Astrocyte (in vitro differentiated cells and primary cell): ENCODE measurements around the gene DNMBP. TPM values are rescaled to one million over a fixed set of nuclear protein-coding genes. Genes with fewer than 3 reads are reported as not detected.
"Not testable (repeated sequence)": the region's sequence is repeated elsewhere in the genome, so short reads cannot be mapped to it uniquely, and the experiment has no call there.

ENCODE experiments used
- DNase-seq: peaks from one replicate; pipeline ENCODE4 v3.0.0-alpha.2; 2010; ENCODE audit warnings: low read depth
- FAIRE-seq: peaks from 2 replicates; lab custom pipeline; 2011; peaks lifted over from hg19 to GRCh38; lab: Jason Lieb, UNC
- H2AFZ ChIP-seq: 2 replicates; pipeline ENCODE4 v1.6.0; 2012; ENCODE audit warnings: low read depth, low read length, inconsistent platforms
- H3K27ac ChIP-seq: 2 replicates; pipeline ENCODE4 v1.5.1; 2011; ENCODE audit warnings: low read depth, low read length, inconsistent platforms
- H3K27me3 ChIP-seq: 2 replicates; pipeline ENCODE4 v1.6.0; 2011; ENCODE audit warnings: low read length, inconsistent platforms; ENCODE audit not compliant: insufficient read depth
- H3K36me3 ChIP-seq: 2 replicates; pipeline ENCODE4 v1.5.1; 2011; ENCODE audit warnings: low read length, inconsistent platforms; ENCODE audit not compliant: insufficient read depth
- H3K4me1 ChIP-seq: 2 replicates; pipeline ENCODE4 v1.5.1; 2011; ENCODE audit warnings: low read length, inconsistent platforms; ENCODE audit not compliant: insufficient read depth
- H3K4me2 ChIP-seq: 2 replicates; pipeline ENCODE4 v1.6.0; 2012; ENCODE audit warnings: low read length, inconsistent platforms
- H3K4me3 ChIP-seq: 2 replicates; pipeline ENCODE4 v1.5.1; 2011; ENCODE audit warnings: low read depth, mild to moderate bottlenecking, low read length, inconsistent platforms; ENCODE audit not compliant: insufficient read depth
- H3K79me2 ChIP-seq: 2 replicates; pipeline ENCODE4 v1.6.0; 2012; ENCODE audit warnings: mild to moderate bottlenecking, low read length, inconsistent platforms; ENCODE audit not compliant: insufficient read depth
- H3K9ac ChIP-seq: 2 replicates; pipeline ENCODE4 v1.6.0; 2012; ENCODE audit warnings: mild to moderate bottlenecking, low read length, inconsistent platforms
- H3K9me3 ChIP-seq: 2 replicates; pipeline ENCODE4 v1.5.1; 2012; ENCODE audit warnings: low read depth, mild to moderate bottlenecking, low read length, inconsistent platforms; ENCODE audit not compliant: insufficient read depth
- H4K20me1 ChIP-seq: 2 replicates; pipeline ENCODE4 v1.6.0; 2012; ENCODE audit warnings: low read length, inconsistent platforms; ENCODE audit not compliant: insufficient read depth
- H3K27ac Mint-ChIP-seq: one replicate; pipeline ENCODE4 v1.8.0; 2021; ENCODE audit warnings: mild to moderate bottlenecking, mixed read lengths; ENCODE audit not compliant: unreplicated experiment
- H3K27me3 Mint-ChIP-seq: one replicate; pipeline ENCODE4 v1.8.0; 2021; ENCODE audit warnings: low read depth, mixed read lengths; ENCODE audit not compliant: unreplicated experiment
- H3K36me3 Mint-ChIP-seq: one replicate; pipeline ENCODE4 v1.8.0; 2021; ENCODE audit warnings: low read depth, mixed read lengths; ENCODE audit not compliant: unreplicated experiment
- H3K4me1 Mint-ChIP-seq: one replicate; pipeline ENCODE4 v1.8.0; 2021; ENCODE audit warnings: low read depth, mixed read lengths; ENCODE audit not compliant: unreplicated experiment
- H3K4me3 Mint-ChIP-seq: one replicate; pipeline ENCODE4 v1.8.0; 2021; ENCODE audit warnings: mild to moderate bottlenecking, moderate library complexity, mixed read lengths; ENCODE audit not compliant: unreplicated experiment
- H3K9me3 Mint-ChIP-seq: one replicate; pipeline ENCODE4 v1.8.0; 2021; ENCODE audit warnings: mild to moderate bottlenecking, mixed read lengths; ENCODE audit not compliant: unreplicated experiment
- CTCF ChIP-seq: IDR thresholded peaks from 2 replicates; pipeline ENCODE4 v1.5.1; 2011; ENCODE audit warnings: low read depth, mild to moderate bottlenecking, inconsistent platforms, low read length, moderate library complexity; ENCODE audit not compliant: insufficient read depth
- EZH2 ChIP-seq: IDR thresholded peaks from 2 replicates; pipeline ENCODE4 v1.6.1; 2012; ENCODE audit warnings: mild to moderate bottlenecking, low read length, inconsistent platforms; ENCODE audit not compliant: insufficient read depth
- total RNA-seq: library from RNA; stranded (reverse); gene quantifications from 2 replicates; pipeline ENCODE4 v1.2.1, GENCODE V29; 2021

Gene DNMBP
- total RNA-seq, 1 donor from 2014 or later, result 24.8 TPM

DNA sequence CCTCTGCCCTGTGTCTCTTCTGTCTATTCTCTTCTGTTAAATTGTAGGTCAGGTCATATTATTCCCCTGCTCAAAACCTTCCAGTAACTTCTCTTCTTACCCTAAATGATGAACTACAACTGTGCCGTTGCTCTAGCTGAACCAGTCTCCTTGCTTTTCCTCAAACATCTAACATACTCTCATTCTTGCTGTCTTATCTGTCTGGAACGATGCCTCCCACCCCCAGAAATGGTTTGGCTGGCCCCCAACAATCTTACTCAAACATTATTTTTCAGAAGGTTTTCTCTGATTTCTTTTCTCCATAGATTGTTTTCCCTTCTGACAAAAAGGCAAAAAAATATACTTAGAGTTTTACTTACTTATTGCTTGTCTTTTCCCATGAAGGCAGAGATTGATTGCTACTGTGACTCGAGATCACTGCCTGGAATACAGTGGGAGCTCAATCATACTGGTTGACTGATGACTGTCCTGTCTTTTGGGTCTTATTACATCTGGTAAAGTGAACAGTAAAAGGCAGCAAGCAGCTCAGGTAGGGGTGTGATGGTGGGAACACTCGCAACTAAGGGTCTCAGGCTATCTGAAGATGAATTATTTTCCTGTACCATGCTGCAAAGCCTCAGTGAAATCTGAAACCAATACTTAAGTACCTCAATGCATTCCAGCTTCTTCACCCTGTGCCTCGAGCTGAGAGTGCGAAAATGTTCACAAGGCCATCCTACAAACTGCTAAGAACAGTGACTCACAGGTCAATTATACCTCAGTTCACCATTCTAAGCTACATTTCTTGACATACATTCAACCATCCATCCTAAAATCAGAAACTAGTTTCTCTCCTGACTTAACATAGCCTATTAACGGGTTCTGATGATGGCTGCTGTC, 67.6 kb downstream of the DNMBP start:
- H3K79me2 ChIP-seq, result peaks cover 96% of the 10 kb centered on the region
- H3K27me3 ChIP-seq, result no peaks in the 10 kb centered on the region
- DNase-seq (peak; percentile 97), FAIRE-seq (no peak)
- peaks cover 52% of the 10 kb centered on the region for H3K4me1 ChIP-seq
- TF ChIP-seq EZH2, result no peak
- TF ChIP-seq CTCF, result no peak
- no peaks in the 10 kb centered on the region for H3K27me3 Mint-ChIP-seq
- H3K4me2 ChIP-seq, result peak overlapping the region; percentile 63
- peak overlapping the region; percentile 43 for H3K27ac ChIP-seq
- no peaks in the 10 kb centered on the region for H3K9me3 Mint-ChIP-seq
- peak overlapping the region; percentile 68 for H3K27ac Mint-ChIP-seq
- no peaks in the 10 kb centered on the region for H3K9me3 ChIP-seq
- no peak overlapping the region for H2AFZ ChIP-seq
- H3K36me3 ChIP-seq, result peaks cover 4% of the 10 kb centered on the region
- peaks cover 18% of the 10 kb centered on the region for H3K36me3 Mint-ChIP-seq
- H3K4me3 ChIP-seq, result no peak overlapping the region
- peaks cover 76% of the 10 kb centered on the region for H4K20me1 ChIP-seq
- H3K4me3 Mint-ChIP-seq, result no peak overlapping the region
- peak overlapping the region; percentile 20 for H3K9ac ChIP-seq
- H3K4me1 Mint-ChIP-seq, result peaks cover 23% of the 10 kb centered on the region

DNA sequence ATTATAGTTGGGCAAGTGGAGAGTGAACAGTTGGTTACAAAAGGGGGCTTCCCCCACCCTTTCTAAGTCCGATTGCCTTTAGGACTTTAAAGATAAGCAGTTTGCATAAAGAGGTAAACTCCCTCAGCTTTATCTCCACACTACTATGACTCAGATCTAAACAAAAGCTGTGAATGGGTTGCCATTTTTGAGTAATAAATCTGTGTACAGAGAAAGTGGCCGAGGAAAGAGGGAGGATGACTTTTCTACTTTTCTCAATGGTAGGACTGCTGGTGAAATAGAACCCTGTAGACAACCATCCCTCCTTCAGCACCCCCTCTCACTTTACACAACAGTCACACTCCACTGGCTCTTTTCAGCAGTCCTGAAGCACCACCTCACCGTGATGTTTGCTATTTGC, 71.2 kb downstream of the DNMBP start:
- H3K4me1 Mint-ChIP-seq, result peaks cover 13% of the 10 kb centered on the region
- Histone ChIP-seq H3K79me2 (peaks cover 76% of the 10 kb centered on the region), H3K4me1 (peaks cover 31% of the 10 kb centered on the region), H3K4me2 (peak overlapping the region; percentile 35), H2AFZ (no peak overlapping the region), H3K9me3 (no peaks in the 10 kb centered on the region), H3K9ac (no peak overlapping the region), H3K36me3 (peaks cover 4% of the 10 kb centered on the region), H3K27ac (peak overlapping the region; percentile 26), H4K20me1 (peaks cover 47% of the 10 kb centered on the region), H3K4me3 (no peak overlapping the region), H3K27me3 (no peaks in the 10 kb centered on the region)
- no peaks in the 10 kb centered on the region for H3K9me3 Mint-ChIP-seq
- H3K4me3 Mint-ChIP-seq, result no peak overlapping the region
- FAIRE-seq (no peak), DNase-seq (peak; percentile 50)
- no peaks in the 10 kb centered on the region for H3K27me3 Mint-ChIP-seq
- H3K27ac Mint-ChIP-seq, result no peak overlapping the region
- no peak for TF ChIP-seq EZH2
- no peak for TF ChIP-seq CTCF
- peaks cover 18% of the 10 kb centered on the region for H3K36me3 Mint-ChIP-seq

- peaks cover 18% of the 10 kb centered on the region for H3K36me3 Mint-ChIP-seq
- H2AFZ ChIP-seq, result no peak overlapping the region
- peaks cover 4% of the 10 kb centered on the region for H3K36me3 ChIP-seq
- peaks cover 14% of the 10 kb centered on the region for H3K4me1 Mint-ChIP-seq
- no peak for TF ChIP-seq EZH2
- no peak for TF ChIP-seq CTCF
- H3K4me3 Mint-ChIP-seq, result no peak overlapping the region
- no peaks in the 10 kb centered on the region for H3K9me3 ChIP-seq
- no peaks in the 10 kb centered on the region for H3K27me3 Mint-ChIP-seq
- no peak overlapping the region for H3K9ac ChIP-seq
- no peaks in the 10 kb centered on the region for H3K9me3 Mint-ChIP-seq
- H3K4me3 ChIP-seq, result no peak overlapping the region
- H3K27me3 ChIP-seq, result no peaks in the 10 kb centered on the region
- peaks cover 23% of the 10 kb centered on the region for H3K4me1 ChIP-seq
- H4K20me1 ChIP-seq, result peaks cover 38% of the 10 kb centered on the region
- peaks cover 67% of the 10 kb centered on the region for H3K79me2 ChIP-seq
- H3K27ac Mint-ChIP-seq, result no peak overlapping the region
- FAIRE-seq, result no peak
- H3K27ac ChIP-seq, result no peak overlapping the region
- DNase-seq, result no peak
- no peak overlapping the region for H3K4me2 ChIP-seq
These were observed 72.1 kb downstream of the DNMBP start for GRCh38 chr10:99937630-99938029.

- not testable (repeated sequence) for DNase-seq, H3K4me3 ChIP-seq, H3K27me3 Mint-ChIP-seq, H3K4me3 Mint-ChIP-seq, H3K27me3 ChIP-seq, H3K36me3 Mint-ChIP-seq, H3K36me3 ChIP-seq, H3K9me3 Mint-ChIP-seq, H2AFZ ChIP-seq, H3K9me3 ChIP-seq
- FAIRE-seq, result peak; percentile 99
- peaks cover 36% of the 10 kb centered on the region for H3K4me1 Mint-ChIP-seq
- Histone ChIP-seq H3K27ac (peak overlapping the region; percentile 30), H3K4me1 (peaks cover 27% of the 10 kb centered on the region), H3K4me2 (peak overlapping the region; percentile 56), H3K9ac (peak overlapping the region; percentile 20), H3K79me2 (peaks cover 67% of the 10 kb centered on the region), H4K20me1 (peaks cover 18% of the 10 kb centered on the region)
- peak overlapping the region; percentile 85 for H3K27ac Mint-ChIP-seq
These were observed 77.4 kb downstream of the DNMBP start for GRCh38 chr10:99932203-99932957.
